ENCODE data around the gene C1orf115.
"Not testable (repeated sequence)": the region's sequence is repeated elsewhere in the genome, so short reads cannot be mapped to it uniquely, and the experiment has no call there.

The C1orf115 gene

GRCh38 chr1:220690140-220691052, at the start of gene C1orf115:
TSS of gene C1orf115 (plus strand) at chr1:220690363. CDS start at chr1:220690403, 40 bp downstream.
- DNase-seq (ENCODE audit: low read depth in 2 of 2), result peak; percentile 55 to 68

GRCh38 chr1:220642285-220642684, 47.9 kb upstream of the C1orf115 start:
- no peak for DNase-seq (ENCODE audit: low read depth in 2 of 2)

GRCh38 chr1:220652995-220653394, 37.2 kb upstream of the C1orf115 start:
- no peak for DNase-seq (ENCODE audit: low read depth in 2 of 2)

GRCh38 chr1:220655509-220655908, 34.7 kb upstream of the C1orf115 start:
- DNase-seq (ENCODE audit: low read depth in 2 of 2), result no peak

GRCh38 chr1:220655961-220656740, 34.0 kb upstream of the C1orf115 start:
- no peak for DNase-seq (ENCODE audit: low read depth in 2 of 2)

- DNase-seq (ENCODE audit: low read depth in 2 of 2), result no peak
These were observed 23.8 kb upstream of the C1orf115 start for GRCh38 chr1:220666349-220666748.

- no peak for DNase-seq (ENCODE audit: low read depth in 2 of 2)
These were observed 21.2 kb upstream of the C1orf115 start for GRCh38 chr1:220669005-220669404.

- DNase-seq (ENCODE audit: low read depth in 2 of 2), result no peak
These were observed 19.8 kb upstream of the C1orf115 start for GRCh38 chr1:220670365-220670764.

- DNase-seq (ENCODE audit: low read depth in 2 of 2), result no peak
These were observed 16.2 kb upstream of the C1orf115 start for GRCh38 chr1:220673921-220674320.

GRCh38 chr1:220677251-220677650, 12.9 kb upstream of the C1orf115 start:
- no peak for DNase-seq (ENCODE audit: low read depth in 2 of 2)

GRCh38 chr1:220680085-220680687, 10.0 kb upstream of the C1orf115 start:
- no peak for DNase-seq (ENCODE audit: low read depth in 2 of 2)

- DNase-seq (ENCODE audit: low read depth in 2 of 2), result no peak
These were observed 8.8 kb upstream of the C1orf115 start for GRCh38 chr1:220681220-220681880.

- DNase-seq (ENCODE audit: low read depth in 2 of 2), result no peak
These were observed 7.1 kb upstream of the C1orf115 start for GRCh38 chr1:220682901-220683576.

- DNase-seq (ENCODE audit: low read depth in 2 of 2), result not testable (repeated sequence)
These were observed 6.4 kb upstream of the C1orf115 start for GRCh38 chr1:220683716-220684115.

- no peak for DNase-seq (ENCODE audit: low read depth in 2 of 2)
These were observed 5.3 kb upstream of the C1orf115 start for GRCh38 chr1:220684890-220685289.

- DNase-seq (ENCODE audit: low read depth in 2 of 2), result no peak
These were observed 4.3 kb upstream of the C1orf115 start for GRCh38 chr1:220685879-220686278.

GRCh38 chr1:220687809-220688208, 2.4 kb upstream of the C1orf115 start:
- no peak for DNase-seq (ENCODE audit: low read depth in 2 of 2)

- no peak for DNase-seq (ENCODE audit: low read depth in 2 of 2)
These were observed 497 bp upstream of the C1orf115 start for GRCh38 chr1:220689666-220690065.

- DNase-seq (ENCODE audit: low read depth in 2 of 2), result no peak
These were observed 1.0 kb downstream of the C1orf115 start for GRCh38 chr1:220691053-220691684.

GRCh38 chr1:220692436-220693228, 2.5 kb downstream of the C1orf115 start:
- no peak for DNase-seq (ENCODE audit: low read depth in 2 of 2)

All from stimulated activated CD4-positive, alpha-beta T cell treated with anti-CD3 and anti-CD28 coated beads, Interleukin-12 subunit alpha, Interleukin-12 subunit beta, amount 100 ng/mL, for 24 hours (primary cell).